ENCODE results near the gene CDH24. TPM values are rescaled to one million over a fixed set of nuclear protein-coding genes. Genes with fewer than 3 reads are reported as not detected.
A peak's percentile ranks its signal among the peaks of the same experiment; 100 is the strongest.

The CDH24 gene
- polyA plus RNA-seq, 1 donor (not counting 4 experiments of a cell fraction or from before 2014, with no cell fraction given), result 3.9 TPM

- Histone ChIP-seq H4K20me1 (ENCODE audit: control insufficient read depth, extremely low read depth, insufficient read depth, low read length) (no peaks in the 10 kb centered on the region), H3K4me1 (ENCODE audit: control insufficient read depth, extremely low read depth, insufficient read depth, low read length) (peaks cover 15% of the 10 kb centered on the region), H3K9ac (ENCODE audit: control insufficient read depth, extremely low read depth, insufficient read depth, low read length) (no peak overlapping the region), H3K4me3 (ENCODE audit: control insufficient read depth in 2 of 3, extremely low read depth in 1 of 3, insufficient read depth in 2 of 3, low read depth in 1 of 3, low read length in 3 of 3) (no peak overlapping the region), H3K36me3 (ENCODE audit: control insufficient read depth in 2 of 2, extremely low read depth in 1 of 2, insufficient read depth in 2 of 2, low read length in 2 of 2) (peaks cover 17 to 56% of the 10 kb centered on the region in 2 experiments), H3K27ac (ENCODE audit: control insufficient read depth, insufficient read depth, low read length) (peak overlapping the region; percentile 44), H3K9me3 (ENCODE audit: control insufficient read depth, low read depth, low read length) (no peaks in the 10 kb centered on the region), H3K4me2 (ENCODE audit: control insufficient read depth, extremely low read depth, insufficient read depth, low read depth, low read length) (no peak overlapping the region), H3K9me1 (ENCODE audit: control insufficient read depth, extremely low read depth, insufficient read depth, low read length) (no peaks in the 10 kb centered on the region), H3K79me2 (ENCODE audit: control insufficient read depth, insufficient read depth, low read length) (peaks cover 4% of the 10 kb centered on the region), H3K27me3 (ENCODE audit: control insufficient read depth, extremely low read depth, insufficient read depth, low read length) (no peaks in the 10 kb centered on the region), H2AFZ (ENCODE audit: control insufficient read depth, low read length) (no peak overlapping the region)
- FAIRE-seq (no peak), DNase-seq (ENCODE audit: low read depth, low spot score) (no peak)
- TF ChIP-seq CTCF (optimal IDR thresholded peaks at IDR 0.05 in 1 of 3, IDR thresholded peaks at IDR 0.05 in 1 of 3, conservative IDR thresholded peaks at IDR 0.05 in 1 of 3; ENCODE audit: extremely low read depth in 1 of 3, insufficient read depth in 2 of 3, low read length in 3 of 3) (no peak), EZH2 (IDR thresholded peaks at IDR 0.05; ENCODE audit: low read length) (no peak)
- dilution Hi-C loops (cut with MboI; ENCODE audit: extremely low pct_ligation_motif_present, low sequenced_read_pairs), result no loop called here
These were observed 20.6 kb upstream of the CDH24 start for GRCh38 chr14:23077962-23078361.

- TF ChIP-seq CTCF (optimal IDR thresholded peaks at IDR 0.05 in 1 of 3, IDR thresholded peaks at IDR 0.05 in 1 of 3, conservative IDR thresholded peaks at IDR 0.05 in 1 of 3; ENCODE audit: extremely low read depth in 1 of 3, insufficient read depth in 2 of 3, low read length in 3 of 3) (peak; percentile 45 to 60 (median 49)), EZH2 (IDR thresholded peaks at IDR 0.05; ENCODE audit: low read length) (no peak)
- no peak overlapping the region for H3K9ac ChIP-seq (ENCODE audit: control insufficient read depth, extremely low read depth, insufficient read depth, low read length)
- FAIRE-seq (peak; percentile 55), DNase-seq (ENCODE audit: low read depth, low spot score) (no peak)
- H3K4me3 ChIP-seq (ENCODE audit: control insufficient read depth in 2 of 3, extremely low read depth in 1 of 3, insufficient read depth in 2 of 3, low read depth in 1 of 3, low read length in 3 of 3), result no peak overlapping the region
- no peaks in the 10 kb centered on the region for H3K9me3 ChIP-seq (ENCODE audit: control insufficient read depth, low read depth, low read length)
- H3K4me2 ChIP-seq (ENCODE audit: control insufficient read depth, extremely low read depth, insufficient read depth, low read depth, low read length), result no peak overlapping the region
- H3K36me3 ChIP-seq (ENCODE audit: control insufficient read depth in 2 of 2, extremely low read depth in 1 of 2, insufficient read depth in 2 of 2, low read length in 2 of 2), result peaks cover 20 to 63% of the 10 kb centered on the region in 2 experiments
- peaks cover 6% of the 10 kb centered on the region for H3K79me2 ChIP-seq (ENCODE audit: control insufficient read depth, insufficient read depth, low read length)
- dilution Hi-C loops (cut with MboI; ENCODE audit: extremely low pct_ligation_motif_present, low sequenced_read_pairs), result no loop called here
- no peaks in the 10 kb centered on the region for H4K20me1 ChIP-seq (ENCODE audit: control insufficient read depth, extremely low read depth, insufficient read depth, low read length)
- H3K9me1 ChIP-seq (ENCODE audit: control insufficient read depth, extremely low read depth, insufficient read depth, low read length), result no peaks in the 10 kb centered on the region
- peaks cover 20% of the 10 kb centered on the region for H3K4me1 ChIP-seq (ENCODE audit: control insufficient read depth, extremely low read depth, insufficient read depth, low read length)
- H3K27ac ChIP-seq (ENCODE audit: control insufficient read depth, insufficient read depth, low read length), result no peak overlapping the region
- no peaks in the 10 kb centered on the region for H3K27me3 ChIP-seq (ENCODE audit: control insufficient read depth, extremely low read depth, insufficient read depth, low read length)
- H2AFZ ChIP-seq (ENCODE audit: control insufficient read depth, low read length), result no peak overlapping the region
These were observed 19.6 kb upstream of the CDH24 start for GRCh38 chr14:23076785-23077408.
